Body of pancreas (tissue), 4 donors: ENCODE results near the gene RNF2. TPM values are rescaled to one million over a fixed set of nuclear protein-coding genes. Genes with fewer than 3 reads are reported as not detected.

Experiments
- ATAC-seq: fragments of 150-250 bp; one replicate; pipeline ENCODE4 v1.9.1; 2016
- DNase-seq, 4 donors: peaks; one replicate each; pipeline ENCODE4 v3.0.0-alpha.2; 2019
- H3K27ac ChIP-seq, 4 donors: fragments of 200-600 bp; sonication (generic); 1 replicate in 3 of 4; 2 replicates in 1 of 4; pipeline versions ENCODE4 v1.5.1 to v1.6.1; 2016 to 2019; ENCODE audit warnings: mild to moderate bottlenecking in 1 of 4, mixed read lengths in 1 of 4, moderate library complexity in 1 of 4
- H3K27me3 ChIP-seq, 2 donors: fragments of 200-600 bp; sonication (generic); one replicate each; pipeline ENCODE4 v1.6.0; 2016; ENCODE audit warnings: mild to moderate bottlenecking in 1 of 2
- H3K36me3 ChIP-seq, 2 donors: fragments of 200-600 bp; sonication (generic); replicated peaks in 1 of 2; 2 replicates each; pipeline ENCODE4 v1.5.1; 2016; ENCODE audit warnings: low read depth in 2 of 2; ENCODE audit not compliant: insufficient read depth in 1 of 2
- H3K4me1 ChIP-seq: fragments of 200-600 bp; sonication (generic); one replicate; pipeline ENCODE4 v1.6.0; 2016
- H3K4me3 ChIP-seq, 2 donors: fragments of 200-600 bp; sonication (generic); 1 replicate in 1 of 2; 2 replicates in 1 of 2; pipeline ENCODE4 v1.5.1; 2016 to 2019
- H3K9me3 ChIP-seq, 3 donors: fragments of 200-600 bp; sonication (generic); 1 replicate in 2 of 3; 2 replicates in 1 of 3; pipeline ENCODE4 v1.5.1; 2016
- POLR2A ChIP-seq, 3 donors: fragments of 450-650 bp; IDR thresholded peaks; one replicate each; pipeline ENCODE4 v1.6.1; 2016; ENCODE audit warnings: antibody characterized with exemption in 3 of 3, mild to moderate bottlenecking in 2 of 3
- WGBS, 2 donors: methylation state at CpG; one replicate each; pipeline ENCODE4 v1.1.5; 2017; 5-methylcytosine and 5-hydroxymethylcytosine counted together
- intact Hi-C: fragments of 100-400 bp; cut with DNase I; formaldehyde crosslinking; loops from one replicate; pipeline ENCODE4 v1.15.1; 2023
- total RNA-seq, 2 donors: library from RNA; depleted of rRNA; stranded (reverse); fragments of >200 nt; gene quantifications; one replicate each; pipeline ENCODE4 v1.1.0, GENCODE V29; 2016
- TF ChIP-seq, protein P1 (sequence below), 7 experiments: fragments of 450-650 bp in 4 of 7; fragments of 200-600 bp in 3 of 7; sonication (generic) in 3 of 7; IDR thresholded peaks; one replicate each; pipeline ENCODE4 v1.5.1; 2016 to 2019; ENCODE audit warnings: antibody characterized with exemption in 7 of 7

The RNF2 gene
- total RNA-seq, 2 donors from 2014 or later, result 9.9 TPM

DNA sequence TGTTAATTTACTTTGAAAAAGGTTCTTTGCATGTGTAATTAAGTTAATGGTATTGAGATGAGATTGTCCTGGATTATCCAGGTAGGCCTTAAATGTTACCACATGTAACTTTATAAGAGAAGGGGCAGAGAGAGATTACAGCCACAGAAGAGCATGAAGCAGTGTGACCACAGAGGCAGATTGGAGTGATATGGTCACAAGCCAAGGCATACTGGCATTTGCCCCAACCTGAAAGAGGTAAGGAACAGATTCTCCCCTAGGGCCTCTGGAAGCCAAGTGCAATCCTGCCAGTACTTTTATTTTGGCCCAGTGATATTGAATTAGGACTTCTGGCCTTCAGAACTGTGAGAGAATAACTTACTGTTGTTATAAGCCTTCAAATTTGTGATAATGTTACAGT, 23.0 kb downstream of the RNF2 start:
- intact Hi-C loops, result no loop called here
- Histone ChIP-seq H3K36me3 (no peaks in the 10 kb centered on the region), H3K9me3 (no peaks in the 10 kb centered on the region), H3K27ac (no peak overlapping the region), H3K4me3 (no peak overlapping the region), H3K4me1 (no peaks in the 10 kb centered on the region), H3K27me3 (no peaks in the 10 kb centered on the region)
- ATAC-seq, result no peak
- TF ChIP-seq, protein P1, sequence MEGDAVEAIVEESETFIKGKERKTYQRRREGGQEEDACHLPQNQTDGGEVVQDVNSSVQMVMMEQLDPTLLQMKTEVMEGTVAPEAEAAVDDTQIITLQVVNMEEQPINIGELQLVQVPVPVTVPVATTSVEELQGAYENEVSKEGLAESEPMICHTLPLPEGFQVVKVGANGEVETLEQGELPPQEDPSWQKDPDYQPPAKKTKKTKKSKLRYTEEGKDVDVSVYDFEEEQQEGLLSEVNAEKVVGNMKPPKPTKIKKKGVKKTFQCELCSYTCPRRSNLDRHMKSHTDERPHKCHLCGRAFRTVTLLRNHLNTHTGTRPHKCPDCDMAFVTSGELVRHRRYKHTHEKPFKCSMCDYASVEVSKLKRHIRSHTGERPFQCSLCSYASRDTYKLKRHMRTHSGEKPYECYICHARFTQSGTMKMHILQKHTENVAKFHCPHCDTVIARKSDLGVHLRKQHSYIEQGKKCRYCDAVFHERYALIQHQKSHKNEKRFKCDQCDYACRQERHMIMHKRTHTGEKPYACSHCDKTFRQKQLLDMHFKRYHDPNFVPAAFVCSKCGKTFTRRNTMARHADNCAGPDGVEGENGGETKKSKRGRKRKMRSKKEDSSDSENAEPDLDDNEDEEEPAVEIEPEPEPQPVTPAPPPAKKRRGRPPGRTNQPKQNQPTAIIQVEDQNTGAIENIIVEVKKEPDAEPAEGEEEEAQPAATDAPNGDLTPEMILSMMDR (IDR thresholded peaks at IDR 0.05), result no peak
- no peak for TF ChIP-seq POLR2A (IDR thresholded peaks at IDR 0.05)
- peak in 1 of 4 donors; percentile 14 for DNase-seq

DNA sequence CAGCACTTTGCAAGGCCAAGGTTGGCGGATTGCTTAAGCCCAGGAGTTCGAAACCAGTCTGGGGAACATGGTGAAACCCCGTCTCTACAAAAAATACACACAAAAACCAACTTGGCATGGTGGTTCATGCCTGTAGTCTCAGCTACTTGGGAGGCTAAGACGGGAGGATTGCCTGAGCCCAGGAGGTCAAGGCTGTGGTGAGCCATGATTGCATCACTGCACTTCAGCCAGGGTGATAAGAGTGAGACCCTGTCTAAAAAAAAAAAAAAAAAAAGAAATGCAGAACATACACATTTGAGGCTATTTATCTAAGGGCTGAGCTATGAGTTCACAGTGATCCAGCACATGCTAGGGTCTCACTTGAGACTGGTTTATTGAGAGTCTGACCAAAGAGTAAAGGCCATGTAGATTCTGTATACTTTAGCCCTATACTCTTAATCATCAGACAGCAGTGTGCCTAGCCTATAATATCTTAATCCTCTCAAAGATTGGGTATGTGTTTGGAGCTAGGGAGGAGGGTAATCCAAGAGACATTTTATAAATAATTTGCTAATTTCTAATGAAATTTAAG, 23.9 kb downstream of the RNF2 start:
- 80 to 90% methylated on average over 4 of the region's 4 CpGs for WGBS, 2 donors

DNA sequence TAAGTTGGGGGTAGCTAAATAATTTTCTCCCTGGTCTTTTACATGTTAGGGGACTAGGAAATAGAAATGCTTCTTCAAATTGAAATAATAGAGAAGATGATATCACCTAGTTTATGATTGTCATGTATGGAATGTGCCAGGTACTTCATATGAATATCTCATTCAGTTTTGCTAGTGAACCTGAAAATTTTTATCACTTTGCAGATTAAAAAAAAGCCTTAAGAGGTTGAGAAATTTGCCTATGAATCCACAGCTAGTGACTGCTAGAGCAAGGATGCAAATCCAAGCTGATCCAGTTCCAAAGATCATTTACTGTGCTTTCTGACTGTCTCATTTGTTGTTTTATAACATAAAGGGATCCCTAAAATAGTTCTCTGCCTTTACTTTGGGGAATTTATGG, 24.7 kb downstream of the RNF2 start:
- ATAC-seq, result no peak
- no peak overlapping the region for H3K4me3 ChIP-seq
- no peak for TF ChIP-seq POLR2A (IDR thresholded peaks at IDR 0.05)
- TF ChIP-seq, protein P1 (IDR thresholded peaks at IDR 0.05), result no peak
- H3K27ac ChIP-seq, result no peak overlapping the region
- H3K36me3 ChIP-seq, result no peaks in the 10 kb centered on the region
- H3K27me3 ChIP-seq, result no peaks in the 10 kb centered on the region
- H3K4me1 ChIP-seq, result no peaks in the 10 kb centered on the region
- intact Hi-C loops, result no loop called here
- DNase-seq, result no peak
- no peaks in the 10 kb centered on the region for H3K9me3 ChIP-seq

More for the DNA sequence above, 23.9 kb downstream of the RNF2 start:
- H3K27ac ChIP-seq, result no peak overlapping the region
- H3K27me3 ChIP-seq, result no peaks in the 10 kb centered on the region
- no peaks in the 10 kb centered on the region for H3K36me3 ChIP-seq
- ATAC-seq (no peak), DNase-seq (no peak)
- no peaks in the 10 kb centered on the region for H3K9me3 ChIP-seq
- intact Hi-C loops, result no loop called here
- TF ChIP-seq, protein P1 (IDR thresholded peaks at IDR 0.05), result no peak
- TF ChIP-seq POLR2A (IDR thresholded peaks at IDR 0.05), result no peak
- H3K4me3 ChIP-seq, result no peak overlapping the region
- no peaks in the 10 kb centered on the region for H3K4me1 ChIP-seq

DNA sequence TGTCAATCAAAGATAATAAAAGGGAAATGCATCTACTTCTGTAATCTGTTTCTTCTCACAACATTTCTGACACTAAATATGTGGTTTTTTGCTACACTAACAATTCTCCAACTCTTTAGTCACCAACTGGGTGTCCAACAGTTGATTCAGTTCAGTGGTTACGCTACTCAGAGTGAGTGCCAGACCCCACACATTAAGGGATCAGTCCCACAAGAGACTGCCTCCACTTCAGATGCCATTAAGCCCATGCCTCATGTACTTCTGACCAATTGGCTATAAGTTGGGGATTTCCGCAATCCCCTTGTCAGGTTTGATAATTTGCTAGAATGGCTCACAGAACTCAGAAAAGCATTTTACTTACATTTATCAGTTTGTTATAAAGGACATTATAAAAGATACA, 28.4 kb downstream of the RNF2 start:
- no peaks in the 10 kb centered on the region for H3K27me3 ChIP-seq
- intact Hi-C loops, result no loop called here
- ATAC-seq (no peak), DNase-seq (no peak)
- H3K4me1 ChIP-seq, result no peaks in the 10 kb centered on the region
- H3K36me3 ChIP-seq, result no peaks in the 10 kb centered on the region
- no peak overlapping the region for H3K27ac ChIP-seq
- no peaks in the 10 kb centered on the region for H3K9me3 ChIP-seq
- 92 to 96% methylated on average over 2 of the region's 2 CpGs for whole genome bisulfite sequencing, 2 donors
- no peak for TF ChIP-seq POLR2A (IDR thresholded peaks at IDR 0.05)
- TF ChIP-seq, protein P1 (IDR thresholded peaks at IDR 0.05), result no peak
- no peak overlapping the region for H3K4me3 ChIP-seq

DNA sequence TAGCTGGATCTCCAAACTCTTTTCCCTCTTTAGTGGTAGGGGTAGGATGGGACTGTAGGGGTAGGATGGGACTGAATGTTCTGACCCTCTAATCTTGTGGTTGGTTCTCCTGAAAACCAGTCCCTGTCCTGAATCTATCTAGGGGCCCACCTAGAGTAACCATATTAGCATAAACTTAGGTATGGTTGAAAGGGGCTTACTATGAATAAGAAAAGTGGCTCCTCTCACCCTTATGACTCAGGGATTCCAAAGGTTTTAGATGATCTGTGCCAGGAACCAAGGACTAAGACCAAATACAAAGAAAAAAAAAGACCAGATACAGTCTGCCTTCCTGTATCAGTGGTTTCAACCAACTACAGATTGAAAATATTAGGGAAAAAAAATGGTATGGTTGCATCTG, 28.9 kb downstream of the RNF2 start:
- intact Hi-C loops, result no loop called here
- ATAC-seq, result no peak
- Histone ChIP-seq H3K36me3 (no peaks in the 10 kb centered on the region), H3K27me3 (no peaks in the 10 kb centered on the region), H3K4me3 (no peak overlapping the region), H3K4me1 (no peaks in the 10 kb centered on the region), H3K27ac (no peak overlapping the region), H3K9me3 (no peaks in the 10 kb centered on the region)
- DNase-seq, result no peak
- no peak for TF ChIP-seq POLR2A (IDR thresholded peaks at IDR 0.05)
- TF ChIP-seq, protein P1 (IDR thresholded peaks at IDR 0.05), result no peak
